Natural killer cell (primary cell): ENCODE results near the gene IL3RA. TPM values are rescaled to one million over a fixed set of nuclear protein-coding genes. Genes with fewer than 3 reads are reported as not detected.

Experiments
- ATAC-seq, 3 donors: fragments of 150-1000 bp in 2 of 3; fragments of 200-7000 bp in 1 of 3; cut with Tn5 transposase; 1 replicate in 1 of 3; 2 replicates in 2 of 3; pipeline ENCODE4 v1.10.0; 2021; ENCODE audit warnings: mild to moderate bottlenecking in 2 of 3, moderate library complexity in 2 of 3
- DNase-seq, 2 donors: peaks; one replicate each; pipeline versions ENCODE4 v3.0.0 to v3.0.0-alpha.2; 2013 to 2021; ENCODE audit warnings: mixed read lengths in 1 of 2
- H3K27ac ChIP-seq: one replicate; pipeline ENCODE4 v1.5.1; 2013; ENCODE audit warnings: mild to moderate bottlenecking, low read length
- H3K27me3 ChIP-seq: one replicate; pipeline ENCODE4 v1.6.1; 2013; ENCODE audit warnings: low read length; ENCODE audit not compliant: control insufficient read depth, insufficient read depth
- H3K36me3 ChIP-seq: one replicate; pipeline ENCODE4 v1.6.1; 2013; ENCODE audit warnings: low read length; ENCODE audit not compliant: control insufficient read depth, insufficient read depth
- H3K4me1 ChIP-seq: one replicate; pipeline ENCODE4 v1.6.1; 2013; ENCODE audit warnings: low read length; ENCODE audit not compliant: control insufficient read depth, insufficient read depth
- H3K4me3 ChIP-seq: one replicate; pipeline ENCODE4 v1.5.1; 2013; ENCODE audit warnings: low read length
- H3K9me3 ChIP-seq: one replicate; pipeline ENCODE4 v1.6.1; 2013; ENCODE audit warnings: low read length; ENCODE audit not compliant: control insufficient read depth, insufficient read depth
- H3K27ac Mint-ChIP-seq, 2 donors: one replicate each; pipeline ENCODE4 v1.8.0; 2022; ENCODE audit warnings: mild to moderate bottlenecking in 2 of 2, mixed read lengths in 2 of 2, moderate library complexity in 1 of 2
- H3K27me3 Mint-ChIP-seq, 2 donors: one replicate each; pipeline ENCODE4 v1.8.0; 2022; ENCODE audit warnings: low read depth in 2 of 2, mixed read lengths in 2 of 2
- H3K36me3 Mint-ChIP-seq: one replicate; pipeline ENCODE4 v1.8.0; 2022; ENCODE audit warnings: mixed read lengths
- H3K4me1 Mint-ChIP-seq, 2 donors: one replicate each; pipeline ENCODE4 v1.8.0; 2022; ENCODE audit warnings: mixed read lengths in 2 of 2
- H3K4me3 Mint-ChIP-seq: one replicate; pipeline ENCODE4 v1.8.0; 2022; ENCODE audit warnings: mild to moderate bottlenecking, moderate library complexity, mixed read lengths
- H3K9me3 Mint-ChIP-seq, 2 donors: one replicate each; pipeline ENCODE4 v1.8.0; 2022; ENCODE audit warnings: mixed read lengths in 2 of 2
- WGBS: methylation state at CpG from one replicate; pipeline ENCODE4 v1.1.7; 2013; ENCODE audit warnings: missing lambda C conversion rate; ENCODE audit not compliant: insufficient coverage; 5-methylcytosine and 5-hydroxymethylcytosine counted together
- intact Hi-C: fragments of 100-400 bp; cut with micrococcal nuclease; formaldehyde crosslinking; loops from one replicate; pipeline ENCODE4 v1.14.2; 2022
- total RNA-seq, 4 donors: library from RNA; stranded (reverse); fragments of 120-200 nt in 1 of 4; gene quantifications; one replicate each; pipeline versions ENCODE4 v1.2.3 to v1.2.4, GENCODE V29; 2013 to 2022
- TF ChIP-seq, protein P1 (sequence below): fragments of 200-600 bp; IDR thresholded peaks from one replicate; pipeline ENCODE4 v1.8.0; 2022; ENCODE audit warnings: antibody characterized with exemption

Gene IL3RA
- 10 to 100 TPM in 1 of 3 donors, 1 to 10 TPM in 2; 3.3 to 97.9 (median 4.4) TPM for total RNA-seq
- total RNA-seq (2013), result 5.6 TPM

DNA sequence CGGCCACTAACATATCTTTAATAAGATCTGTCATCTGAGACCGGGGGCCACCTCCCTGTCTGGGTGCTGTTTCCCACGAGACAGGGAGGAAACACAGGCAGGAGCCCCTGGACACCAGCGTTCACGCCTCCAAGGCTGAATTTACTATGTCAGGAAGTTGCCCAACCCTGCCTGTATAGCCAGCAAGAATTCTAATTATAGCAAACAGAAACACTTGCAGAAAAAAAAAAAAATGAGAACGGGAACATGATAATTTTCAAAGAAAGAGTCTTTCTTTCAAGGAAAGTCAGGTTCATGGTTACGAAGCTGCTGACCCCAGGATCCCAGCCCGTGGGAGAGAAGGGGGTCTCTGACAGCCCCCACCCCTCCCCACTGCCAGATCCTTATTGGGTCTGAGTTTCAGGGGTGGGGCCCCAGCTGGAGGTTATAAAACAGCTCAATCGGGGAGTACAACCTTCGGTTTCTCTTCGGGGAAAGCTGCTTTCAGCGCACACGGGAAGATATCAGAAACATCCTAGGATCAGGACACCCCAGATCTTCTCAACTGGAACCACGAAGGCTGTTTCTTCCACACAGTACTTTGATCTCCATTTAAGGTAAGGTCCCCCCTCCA lies at the start of gene IL3RA:
IL3RA (plus strand) TSS at position 455 of the 613 bp plus-strand sequence. CDS start 4,981 bp downstream, outside the sequence.
- peak within 1 kb of the TSS; percentile 55 for H3K27ac ChIP-seq

DNA sequence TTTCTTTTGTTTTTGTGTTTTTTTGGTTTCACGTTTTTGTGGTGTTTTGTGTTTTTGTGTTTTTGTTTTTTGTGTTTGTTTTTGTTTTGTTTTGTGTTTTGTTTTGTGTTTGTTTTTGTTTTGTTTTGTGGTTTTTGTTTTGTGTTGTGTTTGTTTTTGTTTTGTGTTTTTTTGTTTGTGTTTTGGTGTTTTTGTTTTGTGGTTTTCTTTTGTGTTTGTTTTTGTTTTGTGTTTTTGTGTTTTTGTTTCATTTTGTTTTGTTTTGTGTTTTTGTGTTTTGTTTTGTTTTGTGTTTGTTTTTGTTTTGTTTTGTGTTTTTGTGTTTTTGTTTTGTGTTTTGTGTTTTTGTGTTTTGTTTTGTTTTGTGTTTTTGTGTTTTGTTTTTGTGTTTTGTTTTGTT lies 47.0 kb upstream of the IL3RA start:
- Histone ChIP-seq H3K27me3 (no peaks in the 10 kb centered on the region), H3K36me3 (no peaks in the 10 kb centered on the region), H3K4me3 (no peak overlapping the region), H3K27ac (no peak overlapping the region), H3K4me1 (peaks cover 7% of the 10 kb centered on the region), H3K9me3 (no peaks in the 10 kb centered on the region)
- DNase-seq (no peak), ATAC-seq (no peak)
- 90% methylated on average over 1 of the region's 1 CpG for WGBS
- Mint-ChIP-seq H3K9me3 (no peaks in the 10 kb centered on the region), H3K4me3 (no peak overlapping the region), H3K36me3 (no peaks in the 10 kb centered on the region), H3K27me3 (peaks cover 8 to 16% of the 10 kb centered on the region in 2 donors), H3K27ac (no peak overlapping the region), H3K4me1 (peaks cover 16 to 17% of the 10 kb centered on the region in 2 donors)
- intact Hi-C loops, result no loop called here
- TF ChIP-seq, protein P1, sequence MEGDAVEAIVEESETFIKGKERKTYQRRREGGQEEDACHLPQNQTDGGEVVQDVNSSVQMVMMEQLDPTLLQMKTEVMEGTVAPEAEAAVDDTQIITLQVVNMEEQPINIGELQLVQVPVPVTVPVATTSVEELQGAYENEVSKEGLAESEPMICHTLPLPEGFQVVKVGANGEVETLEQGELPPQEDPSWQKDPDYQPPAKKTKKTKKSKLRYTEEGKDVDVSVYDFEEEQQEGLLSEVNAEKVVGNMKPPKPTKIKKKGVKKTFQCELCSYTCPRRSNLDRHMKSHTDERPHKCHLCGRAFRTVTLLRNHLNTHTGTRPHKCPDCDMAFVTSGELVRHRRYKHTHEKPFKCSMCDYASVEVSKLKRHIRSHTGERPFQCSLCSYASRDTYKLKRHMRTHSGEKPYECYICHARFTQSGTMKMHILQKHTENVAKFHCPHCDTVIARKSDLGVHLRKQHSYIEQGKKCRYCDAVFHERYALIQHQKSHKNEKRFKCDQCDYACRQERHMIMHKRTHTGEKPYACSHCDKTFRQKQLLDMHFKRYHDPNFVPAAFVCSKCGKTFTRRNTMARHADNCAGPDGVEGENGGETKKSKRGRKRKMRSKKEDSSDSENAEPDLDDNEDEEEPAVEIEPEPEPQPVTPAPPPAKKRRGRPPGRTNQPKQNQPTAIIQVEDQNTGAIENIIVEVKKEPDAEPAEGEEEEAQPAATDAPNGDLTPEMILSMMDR, result no peak

More for the DNA sequence above, at the start of gene IL3RA:
- WGBS, result under 1% methylated on average over 14 of the region's 14 CpGs
- Mint-ChIP-seq H3K4me3 (peak within 1 kb of the TSS; percentile 90), H3K27me3 (peaks cover 2 to 6% of the 10 kb centered on the region in 2 donors), H3K27ac (peak within 1 kb of the TSS; percentile 50 to 90), H3K36me3 (no peaks in the 10 kb centered on the region), H3K9me3 (no peaks in the 10 kb centered on the region), H3K4me1 (peaks cover 13 to 14% of the 10 kb centered on the region in 2 donors)
- Histone ChIP-seq H3K4me3 (peak within 1 kb of the TSS; percentile 53), H3K27me3 (no peaks in the 10 kb centered on the region), H3K36me3 (no peaks in the 10 kb centered on the region), H3K9me3 (no peaks in the 10 kb centered on the region), H3K4me1 (peaks cover 35% of the 10 kb centered on the region)
- intact Hi-C loops, result no loop called here
- ATAC-seq, result peak; percentile 62 to 83 (median 65)
- DNase-seq, result peak in 1 of 2 donors; percentile 21
- TF ChIP-seq, protein P1, result no peak

DNA sequence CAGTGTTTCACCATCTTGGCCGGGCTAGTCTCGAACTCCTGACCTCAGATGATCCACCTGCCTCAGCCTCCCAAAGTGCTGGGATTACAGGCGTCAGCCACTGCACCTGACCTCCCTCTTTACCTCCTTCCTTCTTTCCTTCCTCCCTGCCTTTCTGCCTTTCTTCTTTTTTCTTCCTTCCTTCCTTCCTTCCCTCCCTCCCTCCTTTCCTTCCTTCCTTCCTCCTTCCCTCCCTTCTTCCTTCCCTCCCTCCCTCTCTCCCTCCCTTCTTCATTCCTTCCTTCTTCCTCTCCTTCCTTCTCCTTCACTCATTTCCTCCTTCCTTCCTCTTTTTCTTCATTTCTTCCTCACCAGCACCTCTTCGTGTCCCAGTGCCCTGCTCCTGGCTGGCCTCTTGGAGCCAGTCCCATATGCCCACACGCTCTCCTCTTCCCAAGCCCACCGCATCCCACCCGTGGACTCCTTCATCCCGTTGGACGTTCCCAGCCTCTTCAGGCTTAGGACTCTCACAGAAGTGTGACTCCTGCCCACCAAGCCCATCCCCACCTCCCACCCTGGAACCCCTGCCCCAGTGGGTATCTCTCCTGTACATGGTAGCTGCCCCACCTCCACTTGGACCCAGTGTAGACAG lies 45.4 kb upstream of the IL3RA start:
- Mint-ChIP-seq H3K9me3 (no peaks in the 10 kb centered on the region), H3K4me3 (no peak overlapping the region), H3K27ac (no peak overlapping the region), H3K4me1 (peaks cover 17 to 26% of the 10 kb centered on the region in 2 donors), H3K36me3 (no peaks in the 10 kb centered on the region), H3K27me3 (peaks cover 8 to 23% of the 10 kb centered on the region in 2 donors)
- WGBS, result 84% methylated on average over 9 of the region's 9 CpGs
- Histone ChIP-seq H3K4me3 (no peak overlapping the region), H3K27me3 (no peaks in the 10 kb centered on the region), H3K4me1 (peaks cover 7% of the 10 kb centered on the region), H3K36me3 (no peaks in the 10 kb centered on the region), H3K9me3 (no peaks in the 10 kb centered on the region), H3K27ac (no peak overlapping the region)
- TF ChIP-seq, protein P1, result no peak
- ATAC-seq (no peak), DNase-seq (no peak)
- intact Hi-C loops, result no loop called here
